Neuronal stem cell (in vitro differentiated cells): Measurements from ENCODE around the gene POLR1A.
A peak's percentile ranks its signal among the peaks of the same experiment; 100 is the strongest.

Experiments used
- DNase-seq: peaks from one replicate; pipeline ENCODE4 v3.0.0-alpha.2; 2013; ENCODE audit warnings: low spot score
- H2AFZ ChIP-seq: one replicate; pipeline ENCODE4 v1.6.1; 2013; ENCODE audit warnings: mild to moderate bottlenecking, low read length, inconsistent platforms
- H2AK5ac ChIP-seq: 2 replicates; pipeline ENCODE4 v1.6.1; 2013; ENCODE audit warnings: low read depth, mild to moderate bottlenecking, inconsistent platforms, low read length, moderate library complexity, mixed read lengths
- H2BK120ac ChIP-seq: 2 replicates; pipeline ENCODE4 v1.6.1; 2013; ENCODE audit warnings: low read depth, mild to moderate bottlenecking, inconsistent platforms, low read length, moderate library complexity, mixed read lengths
- H2BK12ac ChIP-seq: one replicate; pipeline ENCODE4 v1.6.1; 2013; ENCODE audit warnings: low read length, inconsistent platforms
- H2BK15ac ChIP-seq: 2 replicates; pipeline ENCODE4 v1.6.1; 2013; ENCODE audit warnings: mild to moderate bottlenecking, low read length, inconsistent platforms, mixed read lengths
- H2BK5ac ChIP-seq: one replicate; pipeline ENCODE4 v1.6.1; 2013; ENCODE audit warnings: inconsistent platforms, mild to moderate bottlenecking, low read length, moderate library complexity
- H3K14ac ChIP-seq: one replicate; pipeline ENCODE4 v1.6.1; 2013; ENCODE audit warnings: low read length, inconsistent platforms
- H3K18ac ChIP-seq: 2 replicates; pipeline ENCODE4 v1.6.1; 2013; ENCODE audit warnings: low read length, inconsistent platforms
- H3K23ac ChIP-seq: 2 replicates; pipeline ENCODE4 v1.6.1; 2013; ENCODE audit warnings: low read depth, mild to moderate bottlenecking, mixed read lengths, low read length, inconsistent platforms; ENCODE audit not compliant: poor library complexity
- H3K27ac ChIP-seq: replicated peaks from 3 replicates; pipeline ENCODE4 v1.5.1; 2013; ENCODE audit warnings: low read length, inconsistent platforms
- H3K27me3 ChIP-seq, 3 experiments: 2 replicates each; pipeline ENCODE4 v1.6.1; 2013; ENCODE audit warnings: low read length in 3 of 3, mild to moderate bottlenecking in 2 of 3, inconsistent platforms in 1 of 3, low read depth in 1 of 3, mixed read lengths in 1 of 3, moderate library complexity in 1 of 3; ENCODE audit not compliant: control insufficient read depth in 3 of 3, insufficient read depth in 3 of 3
- H3K36me3 ChIP-seq, 2 donors: replicated peaks in 1 of 2; 2 replicates each; pipeline ENCODE4 v1.6.1; 2013; ENCODE audit warnings: low read length in 2 of 2; ENCODE audit not compliant: control insufficient read depth in 2 of 2, insufficient read depth in 2 of 2
- H3K4ac ChIP-seq: 2 replicates; pipeline ENCODE4 v1.6.1; 2013; ENCODE audit warnings: inconsistent platforms, mild to moderate bottlenecking, low read length, moderate library complexity
- H3K4me1 ChIP-seq, 2 donors: 1 replicate in 1 of 2; 2 replicates in 1 of 2; pipeline ENCODE4 v1.6.1; 2013; ENCODE audit warnings: low read length in 2 of 2, low read depth in 1 of 2; ENCODE audit not compliant: control insufficient read depth in 2 of 2, insufficient read depth in 1 of 2
- H3K4me2 ChIP-seq: one replicate; pipeline ENCODE4 v1.6.1; 2013; ENCODE audit warnings: mild to moderate bottlenecking, low read length, inconsistent platforms; ENCODE audit not compliant: insufficient read depth, poor library complexity, severe bottlenecking
- H3K4me3 ChIP-seq, 2 donors: 2 replicates each; pipeline ENCODE4 v1.5.1; 2013; ENCODE audit warnings: low read length in 2 of 2, mild to moderate bottlenecking in 2 of 2, inconsistent platforms in 1 of 2, moderate library complexity in 1 of 2
- H3K79me1 ChIP-seq: one replicate; pipeline ENCODE4 v1.6.1; 2013; ENCODE audit warnings: low read depth, mild to moderate bottlenecking, inconsistent platforms, low read length, moderate library complexity
- H3K9ac ChIP-seq: one replicate; pipeline ENCODE4 v1.6.1; 2013; ENCODE audit warnings: mild to moderate bottlenecking, low read depth, low read length, inconsistent platforms; ENCODE audit not compliant: poor library complexity
- H3K9me3 ChIP-seq, 2 donors: replicated peaks in 1 of 2; 2 replicates each; pipeline versions ENCODE3 to v1.6.1; 2013; ENCODE audit warnings: low read length in 2 of 2, mild to moderate bottlenecking in 2 of 2, inconsistent platforms in 1 of 2, low read depth in 1 of 2, mixed read lengths in 1 of 2, moderate library complexity in 1 of 2; ENCODE audit not compliant: control insufficient read depth in 2 of 2, insufficient read depth in 1 of 2
- H4K8ac ChIP-seq: one replicate; pipeline ENCODE4 v1.6.1; 2013; ENCODE audit warnings: low read depth, mild to moderate bottlenecking, inconsistent platforms, low read length, moderate library complexity
- H4K91ac ChIP-seq: one replicate; pipeline ENCODE4 v1.6.1; 2013; ENCODE audit warnings: low read length, low read depth, mild to moderate bottlenecking, inconsistent platforms; ENCODE audit not compliant: poor library complexity
- WGBS, 2 donors: extraction: QIAGEN DNeasy Blood & Tissue Kit; methylation state at CpG; one replicate each; pipeline ENCODE4 v1.1.7; 2013; ENCODE audit warnings: missing lambda C conversion rate in 2 of 2, mixed read lengths in 1 of 2; ENCODE audit not compliant: insufficient read length in 2 of 2, insufficient replicate concordance in 1 of 2; ENCODE audit errors: extremely low coverage in 2 of 2; 5-methylcytosine and 5-hydroxymethylcytosine counted together

Gene POLR1A

GRCh38 chr2:85998071-85998991 is 107.4 kb downstream of the POLR1A start:
- H3K9me3 ChIP-seq: peaks cover 0 to 2% of the 10 kb centered on the region in 2 donors
- no peak overlapping the region for H3K4me2 ChIP-seq
- no CpG with 5 or more reads among the region's 18 CpGs for WGBS, 2 donors

GRCh38 chr2:85997017-85997970 is 108.4 kb downstream of the POLR1A start:
- Histone ChIP-seq H3K4me2 (no peak overlapping the region), H2BK12ac (no peak overlapping the region), H3K27me3 (no peaks in the 10 kb centered on the region), H3K27ac (peak overlapping the region; percentile 69), H3K9me3 (peaks cover 0 to 2% of the 10 kb centered on the region in 2 donors), H3K79me1 (no peaks in the 10 kb centered on the region), H2BK120ac (peak overlapping the region; percentile 35), H4K91ac (no peak overlapping the region), H3K23ac (no peak overlapping the region), H3K4me1 (peaks cover 12 to 25% of the 10 kb centered on the region in 2 donors), H2AK5ac (peak overlapping the region; percentile 95), H3K14ac (no peak overlapping the region), H4K8ac (no peak overlapping the region), H3K18ac (peak overlapping the region; percentile 82), H2BK15ac (peak overlapping the region; percentile 92), H3K4me3 (no peak overlapping the region), H3K4ac (no peak overlapping the region), H2BK5ac (peak overlapping the region; percentile 62), H2AFZ (peak overlapping the region; percentile 80), H3K9ac (no peak overlapping the region), H3K36me3 (no peaks in the 10 kb centered on the region)
- WGBS, 2 donors: no CpG with 5 or more reads among the region's 7 CpGs
- DNase-seq: no peak

More at GRCh38 chr2:85998071-85998991, 107.4 kb downstream of the POLR1A start:
- H3K4me3 ChIP-seq: no peak overlapping the region
- no peak overlapping the region for H3K14ac ChIP-seq
- H3K4me1 ChIP-seq: peaks cover 12 to 25% of the 10 kb centered on the region in 2 donors
- H3K9ac ChIP-seq: no peak overlapping the region
- no peak overlapping the region for H3K23ac ChIP-seq
- H3K36me3 ChIP-seq: no peaks in the 10 kb centered on the region
- peak overlapping the region; percentile 95 for H2AK5ac ChIP-seq
- no peaks in the 10 kb centered on the region for H3K79me1 ChIP-seq
- no peaks in the 10 kb centered on the region for H3K27me3 ChIP-seq
- H4K8ac ChIP-seq: no peak overlapping the region
- H3K4ac ChIP-seq: no peak overlapping the region
- H2BK5ac ChIP-seq: no peak overlapping the region
- no peak overlapping the region for H2BK15ac ChIP-seq
- no peak overlapping the region for H3K27ac ChIP-seq
- H4K91ac ChIP-seq: no peak overlapping the region
- no peak for DNase-seq
- no peak overlapping the region for H2BK12ac ChIP-seq
- H2AFZ ChIP-seq: peak overlapping the region; percentile 79
- H2BK120ac ChIP-seq: no peak overlapping the region
- peak overlapping the region; percentile 19 for H3K18ac ChIP-seq

- Histone ChIP-seq H3K4me2 (no peak overlapping the region), H2BK15ac (peak overlapping the region; percentile 92), H2BK120ac (peak overlapping the region; percentile 35), H3K14ac (no peak overlapping the region), H3K4me1 (peaks cover 12 to 25% of the 10 kb centered on the region in 2 donors), H3K36me3 (no peaks in the 10 kb centered on the region), H3K23ac (no peak overlapping the region), H3K18ac (peak overlapping the region; percentile 74), H3K27ac (peak overlapping the region; percentile 69), H3K9ac (no peak overlapping the region), H4K91ac (no peak overlapping the region), H3K27me3 (no peaks in the 10 kb centered on the region), H2AK5ac (peak overlapping the region; percentile 83), H2BK12ac (no peak overlapping the region), H4K8ac (no peak overlapping the region), H3K4me3 (no peak overlapping the region), H3K79me1 (no peaks in the 10 kb centered on the region), H2BK5ac (peak overlapping the region; percentile 62), H3K9me3 (peaks cover 0 to 2% of the 10 kb centered on the region in 2 donors), H2AFZ (peak overlapping the region; percentile 80), H3K4ac (no peak overlapping the region)
- peak; percentile 31 for DNase-seq
- WGBS, 2 donors: no CpG with 5 or more reads among the region's 2 CpGs
These were observed 109.1 kb downstream of the POLR1A start for GRCh38 chr2:85996591-85996990.
